ENCODE results near the gene UBE2Q2. TPM values are rescaled to one million over a fixed set of nuclear protein-coding genes. Genes with fewer than 3 reads are reported as not detected.
"Not testable (repeated sequence)": the region's sequence is repeated elsewhere in the genome, so short reads cannot be mapped to it uniquely, and the experiment has no call there.

UBE2Q2 gene
- polyA plus RNA-seq, 2 of the 4 experiments (the other 2 are of a cell fraction) = 36.5 to 50.6 TPM

GRCh38 chr15:75801859-75802593 is 41.2 kb upstream of the UBE2Q2 start:
- FAIRE-seq = no peak
- Histone ChIP-seq H3K4me1 (peaks cover 4% of the 10 kb centered on the region; the same call in 1 of the 3 replicates), H3K4me2 (peak overlapping the region; percentile 84), H3K27ac (peak overlapping the region; percentile 16 to 66; a peak in 3 of 6 replicates), H3K4me3 (peak overlapping the region; percentile 34), H3K9me3 (no peaks in the 10 kb centered on the region)
- ChIA-PET POLR2A (interaction anchor here (0.8 to 1.0 kb wide), 2 partner anchors 78 to 135 kb away, joined by 3 to 5 read pairs; a partner anchor contains a TSS), CTCF (interaction anchor here (0.6 to 14.3 kb wide), 74 partner anchors 9 to 434 kb away, joined by 3 to 350 read pairs (median 5); partner anchors contain the start of genes FBXO22, MAN2C1 and UBE2Q2)
- DNase-seq (ENCODE audit: low read depth in 1 of 2, low spot score in 1 of 2) = peak; percentile 73 to 96
- peak; percentile 99 to 100 for ATAC-seq
- TF ChIP-seq NFE2L2 (conservative IDR thresholded peaks at IDR 0.05; ENCODE audit: low read length) = no peak
- TF ChIP-seq CTCF (IDR thresholded peaks at IDR 0.05) = peak; percentile 98
- TF ChIP-seq RAD21 (conservative IDR thresholded peaks at IDR 0.05 in 1 of 2, IDR thresholded peaks at IDR 0.05 in 1 of 2) = peak; percentile 94 to 99
- peak; percentile 98 for TF ChIP-seq SMC3 (IDR thresholded peaks at IDR 0.05)
- TF ChIP-seq MAX (IDR thresholded peaks at IDR 0.05) = peak; percentile 77
- TF ChIP-seq EHF (CRISPR knock-in tag; IDR thresholded peaks at IDR 0.05) = no peak
- no peak for TF ChIP-seq CHD4 (IDR thresholded peaks at IDR 0.05; ENCODE audit: borderline replicate concordance)
- TF ChIP-seq HOXB5 (CRISPR knock-in tag; IDR thresholded peaks at IDR 0.05) = no peak
- WGBS (ENCODE audit: missing lambda C conversion rate) = 5% methylated on average over 22 of the region's 25 CpGs

- POLR2A ChIA-PET; H3K27ac ChIP-seq; ATAC-seq; H3K4me2 ChIP-seq; DNase-seq (ENCODE audit: low read depth in 1 of 2, low spot score in 1 of 2); H3K4me1 ChIP-seq; H3K9me3 ChIP-seq; H3K4me3 ChIP-seq; FAIRE-seq: not testable (repeated sequence)
- CTCF ChIA-PET = interaction anchor here (0.9 to 14.3 kb wide), 4 partner anchors 13 to 122 kb away, joined by 3 to 350 read pairs (median 40); a partner anchor contains a TSS
- 44% methylated on average over 2 of the region's 2 CpGs for WGBS (ENCODE audit: missing lambda C conversion rate)
These were observed 35.8 kb upstream of the UBE2Q2 start for GRCh38 chr15:75807486-75807885.

- FAIRE-seq; POLR2A ChIA-PET; H3K9me3 ChIP-seq; H3K27ac ChIP-seq; DNase-seq (ENCODE audit: low read depth in 1 of 2, low spot score in 1 of 2); H3K4me2 ChIP-seq; H3K4me3 ChIP-seq; H3K4me1 ChIP-seq; ATAC-seq: not testable (repeated sequence)
- WGBS (ENCODE audit: missing lambda C conversion rate) = 68% methylated on average over 6 of the region's 6 CpGs
- CTCF ChIA-PET = interaction anchor here (0.9 to 14.3 kb wide), 6 partner anchors 13 to 122 kb away, joined by 3 to 350 read pairs (median 28); a partner anchor contains a TSS
These were observed 35.2 kb upstream of the UBE2Q2 start for GRCh38 chr15:75808009-75808408.

- Histone ChIP-seq H3K9me3 (no peaks in the 10 kb centered on the region), H3K4me2 (no peak overlapping the region), H3K27ac (no peak overlapping the region), H3K4me1 (no peaks in the 10 kb centered on the region), H3K4me3 (no peak overlapping the region)
- no peak for ATAC-seq
- DNase-seq (ENCODE audit: low read depth in 1 of 2, low spot score in 1 of 2) = no peak
- POLR2A ChIA-PET = no interaction called here
- TF ChIP-seq ZSCAN20 (CRISPR knock-in tag; IDR thresholded peaks at IDR 0.05) = no peak
- no peak for TF ChIP-seq NR3C1 (IDR thresholded peaks at IDR 0.05)
- TF ChIP-seq RNF2 (IDR thresholded peaks at IDR 0.05; ENCODE audit: borderline replicate concordance, low read depth) = no peak
- TF ChIP-seq MAFK (IDR thresholded peaks at IDR 0.05; ENCODE audit: partially characterized antibody) = no peak
- no peak for TF ChIP-seq RARB (CRISPR knock-in tag; IDR thresholded peaks at IDR 0.05)
- no peak for TF ChIP-seq RCOR1 (IDR thresholded peaks at IDR 0.05; ENCODE audit: low read depth, low read length)
- no peak for TF ChIP-seq E2F6 (IDR thresholded peaks at IDR 0.05; ENCODE audit: borderline replicate concordance, low read depth)
- no peak for TF ChIP-seq JUN (IDR thresholded peaks at IDR 0.05)
- no peak for TF ChIP-seq ZFP36 (IDR thresholded peaks at IDR 0.05; ENCODE audit: borderline replicate concordance, partially characterized antibody)
- TF ChIP-seq ESRRA (IDR thresholded peaks at IDR 0.05; ENCODE audit: borderline replicate concordance, low read length) = no peak
- TF ChIP-seq POLR2A (IDR thresholded peaks at IDR 0.05; ENCODE audit: low read length) = no peak
- no peak for TF ChIP-seq CBX2 (IDR thresholded peaks at IDR 0.05; ENCODE audit: borderline replicate concordance, low read depth)
- no peak for TF ChIP-seq RAD21 (conservative IDR thresholded peaks at IDR 0.05 in 1 of 2, IDR thresholded peaks at IDR 0.05 in 1 of 2)
- no peak for TF ChIP-seq HOXB13 (CRISPR knock-in tag; IDR thresholded peaks at IDR 0.05; ENCODE audit: low read depth)
- no peak for TF ChIP-seq HOXA7 (CRISPR knock-in tag; IDR thresholded peaks at IDR 0.05)
- TF ChIP-seq ATOH8 (CRISPR knock-in tag; IDR thresholded peaks at IDR 0.05; ENCODE audit: low read depth) = no peak
- no peak for TF ChIP-seq CBX8 (IDR thresholded peaks at IDR 0.05)
- TF ChIP-seq EP300 (IDR thresholded peaks at IDR 0.05) = no peak
- CTCF ChIA-PET = interaction anchor here (1.2 to 14.3 kb wide), 14 partner anchors 12 to 344 kb away, joined by 3 to 350 read pairs (median 22); partner anchors contain the start of gene UBE2Q2
- 71% methylated on average over 6 of the region's 6 CpGs for WGBS (ENCODE audit: missing lambda C conversion rate)
- FAIRE-seq = no peak
These were observed 34.7 kb upstream of the UBE2Q2 start for GRCh38 chr15:75808563-75808962.

Measured in A549 (cell line).